Epithelial cell of esophagus (primary cell): ENCODE measurements around the gene ARPIN.
"Not testable (repeated sequence)": the region's sequence is repeated elsewhere in the genome, so short reads cannot be mapped to it uniquely, and the experiment has no call there.

Experiments
- DNase-seq: peaks from one replicate; pipeline ENCODE4 v3.0.0; 2010; ENCODE audit warnings: low read depth
- H3K4me3 ChIP-seq: 2 replicates; pipeline ENCODE4 v1.5.1; 2011; ENCODE audit warnings: mild to moderate bottlenecking, low read length, control low read depth
- CTCF ChIP-seq: IDR thresholded peaks from 2 replicates; pipeline ENCODE4 v1.5.1; 2011; ENCODE audit warnings: low read depth, mild to moderate bottlenecking, low read length, control low read depth, inconsistent platforms; ENCODE audit not compliant: insufficient read depth; ENCODE audit errors: missing control alignments

The ARPIN gene

GRCh38 chr15:89876396-89877082 lies 36.2 kb downstream of the ARPIN start:
- DNase-seq, result no peak
- H3K4me3 ChIP-seq, result no peak overlapping the region
- TF ChIP-seq CTCF, result no peak

- DNase-seq, result no peak
- no peak overlapping the region for H3K4me3 ChIP-seq
- no peak for TF ChIP-seq CTCF
Measured at GRCh38 chr15:89875741-89876140, 37.0 kb downstream of the ARPIN start.

GRCh38 chr15:89874926-89875564 lies 37.7 kb downstream of the ARPIN start:
- peak; percentile 95 for TF ChIP-seq CTCF
- DNase-seq, result peak; percentile 76
- H3K4me3 ChIP-seq, result no peak overlapping the region

GRCh38 chr15:89870688-89871288 lies 42.0 kb downstream of the ARPIN start:
- no peak overlapping the region for H3K4me3 ChIP-seq
- DNase-seq, result no peak
- no peak for TF ChIP-seq CTCF

- no peak for TF ChIP-seq CTCF
- H3K4me3 ChIP-seq, result no peak overlapping the region
- no peak for DNase-seq
Measured at GRCh38 chr15:89870006-89870405, 42.7 kb downstream of the ARPIN start.

- not testable (repeated sequence) for DNase-seq, H3K4me3 ChIP-seq
Measured at GRCh38 chr15:89869490-89869889, 43.3 kb downstream of the ARPIN start.

- no peak overlapping the region for H3K4me3 ChIP-seq
- no peak for DNase-seq
- TF ChIP-seq CTCF, result no peak
Measured at GRCh38 chr15:89864958-89865739, 47.6 kb downstream of the ARPIN start.
